DOHH2 (cell line): ENCODE results near the gene INO80.

ENCODE experiments used
- EZH2phosphoT487 ChIP-seq: fragments of 200-600 bp; sonication (generic); IDR thresholded peaks from 2 replicates; pipeline ENCODE4 v1.6.1; 2017; ENCODE audit warnings: borderline replicate concordance, mild to moderate bottlenecking, antibody characterized with exemption, low read length, moderate library complexity, mixed read lengths
- TF ChIP-seq, protein P1 (sequence below): fragments of 200-600 bp; sonication (generic); IDR thresholded peaks from one replicate; pipeline ENCODE4 v1.5.1; 2014; ENCODE audit warnings: antibody characterized with exemption, mild to moderate bottlenecking, low read depth, low read length; ENCODE audit not compliant: poor library complexity, severe bottlenecking

- TF ChIP-seq, protein P1, sequence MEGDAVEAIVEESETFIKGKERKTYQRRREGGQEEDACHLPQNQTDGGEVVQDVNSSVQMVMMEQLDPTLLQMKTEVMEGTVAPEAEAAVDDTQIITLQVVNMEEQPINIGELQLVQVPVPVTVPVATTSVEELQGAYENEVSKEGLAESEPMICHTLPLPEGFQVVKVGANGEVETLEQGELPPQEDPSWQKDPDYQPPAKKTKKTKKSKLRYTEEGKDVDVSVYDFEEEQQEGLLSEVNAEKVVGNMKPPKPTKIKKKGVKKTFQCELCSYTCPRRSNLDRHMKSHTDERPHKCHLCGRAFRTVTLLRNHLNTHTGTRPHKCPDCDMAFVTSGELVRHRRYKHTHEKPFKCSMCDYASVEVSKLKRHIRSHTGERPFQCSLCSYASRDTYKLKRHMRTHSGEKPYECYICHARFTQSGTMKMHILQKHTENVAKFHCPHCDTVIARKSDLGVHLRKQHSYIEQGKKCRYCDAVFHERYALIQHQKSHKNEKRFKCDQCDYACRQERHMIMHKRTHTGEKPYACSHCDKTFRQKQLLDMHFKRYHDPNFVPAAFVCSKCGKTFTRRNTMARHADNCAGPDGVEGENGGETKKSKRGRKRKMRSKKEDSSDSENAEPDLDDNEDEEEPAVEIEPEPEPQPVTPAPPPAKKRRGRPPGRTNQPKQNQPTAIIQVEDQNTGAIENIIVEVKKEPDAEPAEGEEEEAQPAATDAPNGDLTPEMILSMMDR: no peak
- no peak for TF ChIP-seq EZH2phosphoT487
Observed at GRCh38 chr15:41013691-41014414, 102.2 kb downstream of the INO80 start.
